Measurements from ENCODE around the gene CCDC182. TPM values are rescaled to one million over a fixed set of nuclear protein-coding genes. Genes with fewer than 3 reads are reported as not detected.

CCDC182 gene
- total and polyA plus RNA-seq, 9 of the 15 experiments (the other 6 are each of a cell fraction or from before 2014, with no cell fraction given), result not detected

DNA sequence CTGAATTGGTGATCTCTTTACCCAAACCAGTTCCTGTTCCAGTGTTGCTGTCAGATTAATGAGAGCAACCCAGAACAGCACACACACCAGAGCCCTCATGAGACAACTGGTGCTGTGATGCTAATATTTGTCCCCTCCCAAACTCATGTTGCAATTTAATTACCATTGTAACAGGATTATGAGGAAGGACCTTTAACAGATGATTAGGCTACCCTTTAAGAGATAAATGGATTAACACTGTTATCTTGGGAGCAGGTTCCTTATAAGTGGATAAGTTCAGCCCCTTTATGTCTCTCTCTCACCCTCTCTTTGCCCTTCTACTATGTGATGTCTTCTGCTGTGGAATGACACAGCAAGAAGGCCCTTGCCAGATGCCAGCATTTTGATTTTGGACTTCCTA lies 1.1 kb upstream of the CCDC182 start:
- FAIRE-seq (no peak), ATAC-seq (no peak), DNase-seq (ENCODE audit: extremely low read depth in 1 of 4, low spot score in 3 of 4) (no peak)
- ChIA-PET CTCF (ENCODE audit: low intra/inter-chr PET ratio) (interaction anchor here (1.5 kb wide), 1 partner anchor 149 kb away, joined by 7 read pairs; no protein-coding TSS in a partner anchor), POLR2A (interaction anchor here (0.9 kb wide), 1 partner anchor 617 kb away, joined by 3 read pairs; no protein-coding TSS in a partner anchor)
- H3K27me3 ChIP-seq (ENCODE audit: control insufficient read depth in 2 of 2, insufficient read depth in 2 of 2, low read length in 2 of 2), result peaks cover 39 to 57% of the 10 kb centered on the region in 2 experiments
- no peak overlapping the region for H3K4me2 ChIP-seq (ENCODE audit: insufficient read depth, low read length)
- in situ Hi-C loops (cut with MboI) (loop anchor here (5.0 kb wide), 1 partner anchor 619 kb away; no protein-coding TSS in a partner anchor), intact Hi-C loops (cut with micrococcal nuclease) (loop anchor here (5.0 to 10.0 kb wide), 3 partner anchors 151 to 624 kb away; no protein-coding TSS in a partner anchor)
- H3K36me3 ChIP-seq (ENCODE audit: control insufficient read depth, insufficient read depth, low read length), result no peaks in the 10 kb centered on the region
- H3K9me1 ChIP-seq (ENCODE audit: control insufficient read depth, insufficient read depth, low read length), result no peaks in the 10 kb centered on the region
- no peak overlapping the region for H3K4me3 ChIP-seq
- H4K20me1 ChIP-seq (replicated peaks; ENCODE audit: control insufficient read depth, insufficient read depth, low read length), result peaks cover 3% of the 10 kb centered on the region
- H3K9me3 ChIP-seq (replicated peaks; ENCODE audit: control insufficient read depth, insufficient read depth, low read depth, low read length), result no peaks in the 10 kb centered on the region
- no peaks in the 10 kb centered on the region for H3K4me1 ChIP-seq (replicated peaks in 1 of 2; ENCODE audit: control insufficient read depth in 2 of 2, insufficient read depth in 2 of 2, low read length in 2 of 2)
- no peak overlapping the region for H3K9ac ChIP-seq (ENCODE audit: insufficient read depth in 1 of 2, low read depth in 2 of 2, low read length in 2 of 2)
- no peak overlapping the region for H3K27ac ChIP-seq (ENCODE audit: extremely low read depth, low read depth, low read length)
- H2AFZ ChIP-seq (ENCODE audit: low read depth, low read length), result no peak overlapping the region
- BruUV-seq (replicated peaks), result no TSS peak
- H3K79me2 ChIP-seq (ENCODE audit: control insufficient read depth, insufficient read depth, low read length), result no peaks in the 10 kb centered on the region
- TF ChIP-seq JUND (IDR thresholded peaks at IDR 0.05; ENCODE audit: borderline replicate concordance, low read depth, low read length) (no peak), JUND (tag; IDR thresholded peaks at IDR 0.05; ENCODE audit: borderline replicate concordance, low read depth, low read length) (no peak), SLC30A9 (CRISPR knock-in tag; IDR thresholded peaks at IDR 0.05) (no peak), CXXC5 (CRISPR knock-in tag; IDR thresholded peaks at IDR 0.05) (no peak), ZBTB8A (IDR thresholded peaks at IDR 0.05; ENCODE audit: partially characterized antibody) (no peak), ZNF696 (CRISPR knock-in tag; conservative IDR thresholded peaks at IDR 0.05) (no peak), HLTF (IDR thresholded peaks at IDR 0.05) (no peak), FOXK2 (conservative IDR thresholded peaks at IDR 0.05 in 1 of 2, IDR thresholded peaks at IDR 0.05 in 1 of 2; ENCODE audit: low read depth in 2 of 2) (no peak)
- TF ChIP-seq, protein P1, sequence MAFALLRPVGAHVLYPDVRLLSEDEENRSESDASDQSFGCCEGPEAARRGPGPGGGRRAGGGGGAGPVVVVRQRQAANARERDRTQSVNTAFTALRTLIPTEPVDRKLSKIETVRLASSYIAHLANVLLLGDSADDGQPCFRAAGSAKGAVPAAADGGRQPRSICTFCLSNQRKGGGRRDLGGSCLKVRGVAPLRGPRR (CRISPR knock-in tag; IDR thresholded peaks at IDR 0.05), result no peak
